ENCODE data around the gene KCNQ5.

- TF ChIP-seq CTCF (IDR thresholded peaks at IDR 0.05) (no peak), REST (IDR thresholded peaks at IDR 0.05; ENCODE audit: insufficient read depth in 1 of 2, low read depth in 2 of 2, low read length in 1 of 2) (no peak), POLR2AphosphoS5 (IDR thresholded peaks at IDR 0.05; ENCODE audit: low read depth, low read length) (no peak), TCF7L2 (IDR thresholded peaks at IDR 0.05; ENCODE audit: low read depth, low read length) (no peak), SIN3A (IDR thresholded peaks at IDR 0.05; ENCODE audit: borderline replicate concordance, insufficient read depth, low read depth, low read length) (no peak)
These were observed 222.8 kb downstream of the KCNQ5 start for GRCh38 chr6:72844614-72845013.

Data from Panc1 (cell line).